Glomerular visceral epithelial cell (primary cell): ENCODE measurements around the gene SERPINA6.
"Not testable (repeated sequence)": the region's sequence is repeated elsewhere in the genome, so short reads cannot be mapped to it uniquely, and the experiment has no call there.

Source experiments
- DNase-seq: peaks from one replicate; pipeline ENCODE4 v3.0.0-alpha.2; 2016; ENCODE audit errors: extremely low spot score

Gene SERPINA6

GRCh38 chr14:94322648-94323570, at the start of gene SERPINA6:
Gene SERPINA6 (minus strand): TSS chr14:94323336. CDS start chr14:94314648, 8,688 bp downstream.
- DNase-seq, result peak; percentile 90

GRCh38 chr14:94372021-94372605, 49.0 kb upstream of the SERPINA6 start:
- DNase-seq, result no peak

GRCh38 chr14:94370524-94370910, 47.4 kb upstream of the SERPINA6 start:
- no peak for DNase-seq

- not testable (repeated sequence) for DNase-seq
Observed at GRCh38 chr14:94369766-94370523, 46.8 kb upstream of the SERPINA6 start.

- no peak for DNase-seq
Observed at GRCh38 chr14:94368956-94369355, 45.8 kb upstream of the SERPINA6 start.

GRCh38 chr14:94368243-94368590, 45.1 kb upstream of the SERPINA6 start:
- no peak for DNase-seq

- no peak for DNase-seq
Observed at GRCh38 chr14:94367347-94368242, 44.5 kb upstream of the SERPINA6 start.

- no peak for DNase-seq
Observed at GRCh38 chr14:94366146-94366915, 43.2 kb upstream of the SERPINA6 start, which contains the start of gene SERPINA2. Gene SERPINA2 (minus strand): TSS chr14:94366698.

GRCh38 chr14:94365624-94366023, 42.5 kb upstream of the SERPINA6 start:
- no peak for DNase-seq

GRCh38 chr14:94364964-94365363, 41.8 kb upstream of the SERPINA6 start:
- DNase-seq, result no peak

GRCh38 chr14:94364037-94364436, 40.9 kb upstream of the SERPINA6 start:
- no peak for DNase-seq

- no peak for DNase-seq
Observed at GRCh38 chr14:94363151-94363624, 40.1 kb upstream of the SERPINA6 start.

GRCh38 chr14:94362614-94363133, 39.5 kb upstream of the SERPINA6 start:
- no peak for DNase-seq

GRCh38 chr14:94361682-94362081, 38.5 kb upstream of the SERPINA6 start:
- no peak for DNase-seq

GRCh38 chr14:94360945-94361565, 37.9 kb upstream of the SERPINA6 start:
- DNase-seq, result no peak

- no peak for DNase-seq
Observed at GRCh38 chr14:94357166-94357565, 34.0 kb upstream of the SERPINA6 start.

GRCh38 chr14:94356379-94357056, 33.4 kb upstream of the SERPINA6 start:
- no peak for DNase-seq

- peak; percentile 85 for DNase-seq
Observed at GRCh38 chr14:94355191-94355794, 32.2 kb upstream of the SERPINA6 start.
